ENCODE data around the gene JMJD1C.
"Not testable (repeated sequence)": the region's sequence is repeated elsewhere in the genome, so short reads cannot be mapped to it uniquely, and the experiment has no call there.

The JMJD1C gene

DNA sequence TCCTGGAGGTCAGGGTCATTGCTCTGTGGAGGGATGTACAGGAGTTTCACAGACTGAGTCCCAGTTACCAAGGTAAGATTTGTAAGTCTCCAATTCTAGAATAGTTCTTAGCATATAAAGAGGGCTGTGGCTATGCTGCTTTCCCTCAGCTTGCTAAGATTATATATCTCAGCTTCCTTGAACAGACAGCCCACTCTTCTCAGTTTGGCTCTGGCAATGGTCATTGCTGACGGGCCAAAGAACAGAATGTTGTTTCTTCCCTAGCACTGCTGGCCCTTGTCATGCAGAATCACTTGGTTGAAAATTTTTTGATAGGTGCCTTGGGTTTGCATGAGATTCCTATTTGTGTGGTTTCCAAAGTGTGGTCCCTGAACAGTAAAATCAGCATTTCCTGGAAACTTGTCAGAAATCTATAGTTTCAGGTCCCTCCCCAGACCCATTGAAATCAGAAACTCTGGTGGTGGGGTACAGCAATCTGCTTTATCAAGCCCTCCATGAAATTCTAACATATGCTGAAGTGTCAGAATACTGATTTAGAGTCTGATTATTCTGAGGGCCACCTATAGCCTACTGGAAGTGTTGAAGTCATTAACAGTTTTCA lies 294.4 kb downstream of the JMJD1C start:
- no peak for DNase-seq (ENCODE audit: low read depth, low spot score)

DNA sequence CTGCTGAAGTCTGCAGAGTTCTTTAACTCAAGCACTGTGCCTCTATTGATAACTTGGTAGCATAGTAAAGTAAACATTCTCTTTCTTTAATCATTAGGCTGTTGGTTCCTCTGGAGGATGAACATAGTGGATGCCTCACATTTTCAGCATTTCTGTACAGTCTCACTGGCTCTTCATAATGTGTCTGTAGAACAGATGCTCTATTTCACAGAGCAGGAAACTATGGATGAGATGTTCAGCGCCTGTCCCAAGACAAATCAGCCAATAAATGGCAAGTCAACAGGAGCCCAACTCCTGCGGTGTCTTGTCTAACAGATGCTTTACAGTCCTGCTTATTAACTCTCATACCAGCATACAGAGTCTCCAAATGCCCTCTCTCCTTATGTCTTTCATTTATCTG lies 296.2 kb downstream of the JMJD1C start:
- no peak for DNase-seq (ENCODE audit: low read depth, low spot score)

DNA sequence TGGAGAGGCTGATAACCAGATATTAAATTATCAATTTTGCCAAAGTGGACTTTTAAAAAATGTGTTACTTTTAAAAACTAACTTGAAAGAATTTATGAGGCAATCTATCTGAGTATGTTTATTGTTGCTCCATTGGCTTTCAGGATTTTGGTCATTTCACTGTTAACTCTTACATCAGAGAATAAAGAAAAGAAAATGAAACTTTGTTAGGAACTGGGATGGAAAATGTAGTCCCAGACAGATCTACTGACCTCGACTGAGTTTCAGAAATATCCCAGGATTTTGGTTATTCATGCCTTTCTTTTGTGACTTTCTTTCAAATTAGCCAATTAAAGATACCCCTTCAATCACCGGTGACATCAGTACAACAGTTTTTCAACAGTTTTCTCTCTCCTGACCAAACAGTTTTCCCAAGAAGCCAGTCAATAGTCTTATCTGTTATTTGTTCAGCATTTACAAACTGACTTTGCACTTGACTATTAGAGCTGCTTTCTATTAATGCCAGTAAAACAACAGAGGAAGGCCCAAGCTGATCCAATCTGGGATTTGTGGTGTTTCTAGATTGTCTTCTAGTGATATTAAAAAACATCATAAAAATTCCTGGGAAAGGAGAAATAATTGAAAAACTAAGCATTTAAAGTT lies 296.8 kb downstream of the JMJD1C start:
- no peak for DNase-seq (ENCODE audit: low read depth, low spot score)

DNA sequence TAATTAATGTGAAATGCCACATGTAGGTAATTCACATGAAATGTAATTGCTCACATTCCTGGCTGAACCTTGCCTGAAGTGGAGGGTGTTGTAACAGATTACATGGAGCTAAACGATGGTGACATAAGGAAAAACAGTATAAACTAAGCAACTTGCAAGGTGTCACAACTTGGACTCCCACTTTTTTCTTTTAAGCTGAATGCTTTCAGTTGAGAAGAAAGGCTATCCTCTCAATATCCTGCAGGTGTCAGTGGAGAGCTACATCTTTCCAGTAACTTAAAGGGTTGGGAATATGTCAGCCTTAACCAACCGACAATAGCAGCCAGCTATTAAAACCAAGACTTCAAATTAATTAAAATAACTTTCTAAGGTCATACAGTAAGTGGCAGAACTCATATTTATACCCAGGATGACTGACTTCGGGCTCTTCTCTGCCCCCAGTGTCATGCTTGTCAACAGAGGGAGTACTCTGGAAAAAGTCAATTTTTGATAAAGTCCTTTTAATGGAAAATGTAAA lies 299.0 kb downstream of the JMJD1C start:
- peak; percentile 39 for DNase-seq (ENCODE audit: low read depth, low spot score)

DNA sequence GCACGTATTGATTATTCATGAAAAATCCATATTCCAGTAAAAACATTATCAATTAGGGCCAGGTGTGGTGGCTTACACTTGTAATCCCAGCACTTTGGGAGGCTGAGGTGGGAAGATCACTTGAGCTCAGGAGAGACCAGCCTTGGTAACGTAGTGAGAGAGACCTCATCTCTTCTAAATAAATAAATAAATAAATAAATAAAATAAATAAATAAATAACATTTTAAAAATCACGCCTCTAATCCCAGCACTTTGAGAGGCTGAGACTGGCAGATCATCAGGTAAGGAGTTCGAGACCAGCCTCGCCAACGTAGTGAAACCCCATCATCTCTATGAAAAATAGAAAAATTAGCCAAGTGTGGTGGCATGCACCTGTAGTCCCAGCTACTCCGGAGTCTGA lies 300.5 kb downstream of the JMJD1C start:
- DNase-seq (ENCODE audit: low read depth, low spot score): no peak

DNA sequence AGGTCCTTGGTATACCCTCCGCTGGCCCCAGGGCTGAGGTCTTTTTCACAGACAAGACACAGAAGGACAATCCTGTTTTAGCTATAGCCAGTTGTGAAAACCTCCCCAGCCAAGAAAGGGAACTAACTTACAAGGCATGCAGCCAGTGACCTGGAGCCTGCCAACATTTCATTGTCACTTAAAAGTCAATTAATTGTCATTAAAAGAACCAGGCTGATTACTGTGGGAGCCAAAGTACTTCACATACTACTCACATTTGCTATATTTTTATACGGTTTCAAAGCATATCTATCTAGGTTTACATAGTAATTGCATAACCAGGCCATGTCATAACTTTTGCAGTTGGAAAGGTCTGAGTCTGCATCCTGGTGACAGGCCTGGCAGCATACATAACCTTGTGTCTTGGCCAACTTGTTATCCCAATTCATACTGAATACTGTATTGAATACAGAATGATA lies 301.6 kb downstream of the JMJD1C start:
- DNase-seq (ENCODE audit: low read depth, low spot score): no peak

DNA sequence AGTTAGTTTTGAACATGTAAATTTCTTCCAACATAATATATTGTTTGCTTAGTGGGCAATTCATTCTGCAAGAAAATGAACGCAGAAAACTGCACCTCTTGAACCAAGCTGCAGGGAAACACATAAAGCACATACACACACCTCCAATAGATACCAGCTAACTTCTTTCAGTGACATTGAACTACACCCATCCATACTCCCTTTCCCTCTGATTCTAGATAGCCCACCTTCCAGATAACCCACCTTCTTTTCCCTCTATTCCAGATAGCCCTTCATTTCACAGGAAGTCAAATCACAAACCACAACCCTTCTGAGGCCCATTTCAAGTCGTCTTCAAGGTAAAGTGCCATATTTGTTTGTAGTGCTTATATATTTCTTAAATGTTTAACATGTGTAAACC lies 304.2 kb downstream of the JMJD1C start:
- no peak for DNase-seq (ENCODE audit: low read depth, low spot score)

DNA sequence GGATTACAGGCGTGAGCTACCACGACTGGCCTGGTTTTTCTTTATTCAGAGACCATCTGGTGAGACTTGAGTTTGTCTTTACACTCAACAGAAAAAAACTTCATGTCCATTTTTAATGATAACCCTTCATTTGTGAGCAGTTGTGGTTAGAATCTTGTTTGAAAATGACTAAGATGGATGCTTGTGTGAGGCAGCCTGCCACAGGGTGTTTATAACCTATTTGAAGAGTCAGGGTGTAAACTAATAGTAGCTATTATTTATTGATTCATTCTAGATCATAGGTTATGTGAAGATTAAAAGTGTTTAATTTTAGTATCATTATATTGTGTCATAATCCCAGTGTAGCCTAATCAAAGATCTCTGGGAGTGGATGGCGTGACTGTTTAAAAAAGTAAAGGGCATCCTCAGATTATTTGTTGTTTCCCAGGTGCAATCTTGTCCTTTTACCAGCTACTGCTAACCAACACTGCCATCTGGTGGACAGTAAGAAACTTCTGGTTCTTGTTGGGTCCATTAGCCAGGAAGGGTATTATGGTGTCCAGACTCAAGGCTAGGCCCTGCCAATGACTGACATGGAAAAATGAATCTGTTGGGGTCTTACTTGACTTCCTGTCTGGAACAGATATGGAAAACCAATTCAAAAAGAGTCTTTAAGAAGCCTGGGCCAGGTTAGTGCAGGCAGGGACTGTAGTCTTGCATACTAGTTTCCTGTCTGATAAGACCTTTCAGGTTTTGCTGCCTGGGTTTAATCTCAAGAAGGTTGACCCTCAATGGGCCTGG lies 307.7 kb downstream of the JMJD1C start:
- peak; percentile 42 for DNase-seq (ENCODE audit: low read depth, low spot score)

DNA sequence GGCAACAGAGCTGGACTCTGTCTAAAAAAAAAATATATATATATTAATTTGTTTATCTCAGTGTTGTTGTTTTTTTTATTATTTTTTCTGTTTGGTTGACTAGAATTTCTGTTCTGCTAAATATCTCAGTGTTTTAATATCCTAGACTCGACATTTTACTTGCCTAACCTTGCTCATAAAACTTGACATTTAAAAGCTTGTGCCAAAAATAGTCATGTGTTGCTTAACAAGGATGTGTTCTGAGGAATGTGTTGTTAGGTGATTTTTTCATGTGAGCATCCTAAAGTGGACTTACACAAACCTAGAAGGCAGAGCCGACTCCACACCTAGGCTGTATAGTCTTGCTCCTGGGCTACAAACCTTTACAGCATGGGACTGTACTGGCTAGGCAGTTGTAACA lies 309.5 kb downstream of the JMJD1C start:
- no peak for DNase-seq (ENCODE audit: low read depth, low spot score)

DNA sequence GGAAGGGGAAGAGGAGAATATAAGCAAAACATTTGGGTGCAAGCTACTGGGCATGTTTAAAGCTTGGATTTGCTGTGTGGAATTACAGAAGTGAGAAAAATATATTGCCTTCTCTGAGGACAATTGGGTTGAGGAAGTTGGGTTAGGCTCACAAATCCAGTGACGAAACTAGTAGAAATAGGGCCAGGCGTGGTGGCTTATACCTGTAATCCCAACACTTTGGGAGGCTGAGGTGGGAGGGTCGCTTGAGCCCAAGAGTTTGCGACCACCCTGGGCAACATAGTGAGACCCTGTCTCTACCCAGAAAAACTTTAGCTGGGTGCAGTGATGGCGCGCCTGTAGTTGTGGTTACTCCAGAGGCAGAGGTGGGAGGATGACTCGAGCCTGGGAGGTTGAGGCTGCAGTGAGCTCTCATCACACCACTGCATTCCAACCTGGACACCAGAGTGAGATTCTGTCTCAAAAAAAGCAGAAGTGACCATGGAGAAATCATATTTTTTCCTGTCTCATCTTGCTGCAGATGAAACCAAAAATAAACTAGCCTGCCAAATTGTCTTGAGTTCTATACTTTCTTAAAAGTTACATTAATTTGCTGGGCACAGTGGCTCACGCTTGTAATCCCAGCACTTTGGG lies 310.3 kb downstream of the JMJD1C start:
- DNase-seq (ENCODE audit: low read depth, low spot score): no peak

DNA sequence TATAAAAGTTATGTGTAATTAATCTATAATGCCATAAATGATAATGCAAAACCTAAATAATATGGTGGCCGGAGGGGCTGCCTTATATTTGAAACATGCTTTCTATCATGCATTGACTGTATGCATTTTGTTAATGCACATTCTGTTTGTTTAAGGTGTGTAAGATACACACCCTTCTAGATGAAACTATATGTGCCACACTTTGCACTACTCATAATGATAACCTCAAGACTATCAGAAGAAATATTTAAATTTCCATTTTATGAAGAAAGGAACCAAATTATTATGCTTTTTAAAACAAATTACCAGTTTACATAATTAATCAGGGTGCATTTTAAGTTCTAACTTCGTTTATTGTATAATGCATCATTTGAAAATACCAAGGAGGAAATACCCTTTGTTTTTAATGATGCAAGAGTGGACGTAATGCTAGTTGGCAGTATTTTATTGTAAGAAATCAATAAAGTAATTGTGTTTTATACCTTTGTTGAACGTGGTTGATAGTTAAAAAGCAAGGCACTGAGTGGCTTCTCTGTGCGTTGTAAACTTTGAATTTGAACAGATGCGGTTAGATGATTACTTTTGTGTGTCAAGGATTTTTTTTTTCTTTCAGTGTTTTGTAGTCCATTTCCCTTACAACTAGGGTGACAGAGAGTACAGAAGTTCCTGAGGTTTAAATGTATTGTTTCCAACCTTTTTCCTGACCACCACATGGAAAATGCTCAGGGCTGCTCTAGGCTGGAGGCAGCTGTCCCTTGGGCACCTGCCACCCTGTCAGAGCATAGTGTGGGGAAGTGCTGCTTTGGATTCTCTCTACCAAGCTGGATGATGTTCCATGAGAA lies 311.0 kb downstream of the JMJD1C start:
- no peak for DNase-seq (ENCODE audit: low read depth, low spot score)

DNA sequence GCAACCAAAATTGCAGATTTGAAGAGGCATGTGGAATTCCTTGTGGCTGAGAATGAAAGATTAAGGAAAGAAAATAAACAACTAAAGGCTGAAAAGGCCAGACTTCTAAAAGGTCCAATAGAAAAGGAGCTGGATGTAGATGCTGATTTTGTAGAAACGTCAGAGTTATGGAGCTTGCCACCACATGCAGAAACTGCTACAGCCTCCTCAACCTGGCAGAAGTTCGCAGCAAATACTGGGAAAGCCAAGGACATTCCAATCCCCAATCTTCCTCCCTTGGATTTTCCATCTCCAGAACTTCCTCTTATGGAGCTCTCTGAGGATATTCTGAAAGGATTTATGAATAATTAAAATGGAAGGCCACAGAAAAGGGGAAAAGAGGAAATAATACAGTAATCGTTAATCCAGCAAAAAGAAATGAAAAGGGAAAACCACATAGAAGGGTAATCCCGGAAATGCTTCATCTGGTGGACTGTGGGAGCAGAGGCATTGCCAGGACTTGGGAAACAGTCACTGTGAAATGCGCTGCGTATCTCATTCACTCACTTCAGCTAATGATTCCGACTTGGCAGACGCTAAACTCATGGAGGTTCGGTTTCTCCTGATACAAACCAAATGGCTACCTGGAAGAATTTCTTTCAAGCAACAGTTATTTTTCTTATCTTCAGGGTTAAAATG lies 311.8 kb downstream of the JMJD1C start:
- DNase-seq (ENCODE audit: low read depth, low spot score): not testable (repeated sequence)

DNA sequence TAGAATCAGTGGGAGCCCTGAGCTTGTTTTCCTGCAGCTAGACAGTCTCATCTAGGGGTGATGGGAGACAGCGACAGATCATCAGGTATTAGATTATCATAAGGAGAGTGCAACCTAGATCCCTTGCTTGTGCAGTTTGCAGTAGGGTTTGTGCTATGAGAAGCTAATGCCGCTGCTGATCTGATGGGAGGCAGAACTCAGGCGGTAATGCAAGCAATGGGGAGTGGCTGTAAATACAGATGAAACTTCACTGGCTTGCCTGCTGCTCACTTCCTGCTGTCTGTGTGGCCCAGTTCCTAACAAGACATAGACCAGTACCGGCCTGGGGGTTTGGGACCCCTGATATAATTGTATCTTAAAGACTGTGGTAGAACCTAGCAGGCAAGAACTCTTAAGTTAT lies 315.0 kb downstream of the JMJD1C start:
- DNase-seq (ENCODE audit: low read depth, low spot score): no peak

DNA sequence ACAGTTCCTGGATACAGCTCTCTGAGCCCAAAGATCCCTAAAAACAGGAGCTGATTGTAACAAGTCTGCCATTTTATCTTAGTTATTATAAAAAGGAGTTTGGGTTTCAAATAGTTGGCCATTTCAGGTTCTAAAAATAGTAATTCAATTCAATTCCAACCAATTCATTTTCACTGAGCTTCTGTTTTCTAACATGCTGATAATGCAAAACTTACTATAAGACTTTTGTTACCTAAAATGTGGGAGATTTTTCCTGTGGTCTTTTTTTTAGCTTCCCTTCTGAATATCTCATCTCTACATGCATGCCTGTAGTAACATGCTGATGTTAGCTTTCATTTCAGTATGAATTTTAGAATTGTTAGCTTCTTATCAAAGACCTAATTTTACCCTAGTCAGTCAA lies 319.3 kb downstream of the JMJD1C start:
- DNase-seq (ENCODE audit: low read depth, low spot score): no peak

DNA sequence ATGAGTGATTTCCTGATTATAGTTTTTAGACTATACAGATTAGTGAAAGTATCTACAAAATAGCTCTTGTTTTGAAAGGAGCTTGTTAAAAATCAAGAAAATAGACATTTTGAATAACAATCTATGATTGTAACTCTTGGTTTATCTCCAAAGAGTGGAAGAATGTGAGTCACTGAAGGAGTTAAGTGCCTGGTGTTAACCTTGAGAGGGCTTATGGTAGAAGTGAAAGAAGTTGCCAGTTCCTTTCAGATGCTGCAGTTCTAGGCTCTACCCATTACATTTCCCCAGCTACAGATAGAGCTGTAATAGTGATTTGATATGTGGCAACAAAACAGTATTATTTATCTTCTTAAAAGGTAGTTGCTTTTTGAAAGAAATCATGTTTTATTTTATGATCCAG lies 320.0 kb downstream of the JMJD1C start:
- no peak for DNase-seq (ENCODE audit: low read depth, low spot score)

DNA sequence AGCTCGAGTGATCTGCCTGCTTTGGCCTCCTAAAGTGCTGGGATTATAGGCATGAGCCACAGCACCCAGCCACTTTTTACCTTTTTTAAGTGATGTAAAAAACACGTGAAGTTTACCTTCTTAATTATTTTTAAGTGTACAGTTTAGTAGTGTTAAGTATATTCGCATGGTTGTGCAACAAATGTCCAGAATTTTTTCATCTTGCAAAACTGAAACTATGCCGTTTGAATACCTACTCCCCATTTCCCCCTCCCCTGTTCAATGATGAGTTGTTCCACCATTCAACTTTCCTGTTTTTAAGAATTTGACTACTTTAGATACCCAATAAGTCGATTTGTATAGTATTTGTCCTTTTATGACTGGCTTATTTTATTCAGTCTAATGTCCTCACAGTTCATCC lies 321.8 kb downstream of the JMJD1C start:
- no peak for DNase-seq (ENCODE audit: low read depth, low spot score)

DNA sequence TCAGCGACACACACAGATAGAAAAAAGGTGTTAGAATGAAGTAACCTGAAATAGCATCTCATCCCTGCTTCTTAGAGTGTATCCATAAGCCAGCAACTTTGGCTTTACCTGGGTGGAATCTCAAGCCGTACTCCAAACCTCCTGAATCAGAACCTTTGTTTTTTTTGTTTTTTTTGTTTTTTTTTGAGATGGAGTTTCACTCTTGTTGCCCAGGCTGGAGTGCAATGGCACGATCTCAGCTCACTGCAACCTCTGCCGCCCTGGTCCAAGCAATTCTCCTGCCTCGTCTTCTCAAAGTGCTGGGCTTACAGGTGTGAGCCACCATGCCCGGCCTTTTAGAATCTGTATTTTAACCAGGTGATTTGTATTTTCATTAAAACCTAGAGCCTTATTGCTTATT lies 323.6 kb downstream of the JMJD1C start:
- no peak for DNase-seq (ENCODE audit: low read depth, low spot score)

DNA sequence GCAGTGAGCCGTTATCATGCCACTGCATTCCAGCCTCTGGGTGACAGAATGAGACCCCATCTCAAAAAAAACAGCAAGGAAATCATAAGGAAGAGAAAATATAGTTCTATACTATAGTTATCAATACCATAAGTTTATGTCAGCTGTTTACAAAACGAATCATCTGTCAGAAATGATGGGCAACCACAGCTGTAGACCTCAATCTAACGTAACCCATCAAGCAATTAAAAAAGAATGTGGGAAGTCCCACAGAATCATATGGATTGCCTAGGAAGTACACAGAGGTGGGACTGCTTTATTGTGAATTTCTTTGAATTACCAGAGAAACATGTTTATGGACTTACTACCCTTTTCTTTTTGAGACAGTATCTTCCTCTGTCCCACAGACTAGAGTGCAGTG lies 325.7 kb downstream of the JMJD1C start:
- no peak for DNase-seq (ENCODE audit: low read depth, low spot score)

DNA sequence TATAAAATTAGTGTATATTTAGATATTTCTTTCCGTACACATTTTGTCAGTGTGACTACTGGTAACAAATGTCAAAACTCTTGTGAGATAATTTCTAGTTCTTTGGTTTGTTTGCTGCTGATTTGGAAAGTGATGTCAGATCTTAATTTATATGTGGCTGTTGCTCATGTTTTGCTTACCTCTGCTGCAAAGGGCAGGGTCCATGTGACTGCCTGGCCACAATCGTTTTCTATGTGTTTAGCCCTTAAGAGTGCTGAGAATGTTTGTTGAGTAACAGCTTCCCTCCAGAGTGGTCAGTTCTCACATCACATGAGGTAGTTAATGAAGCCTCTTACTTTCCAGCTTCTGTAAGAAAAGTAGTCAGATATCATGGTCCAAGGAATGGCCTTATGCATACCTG lies 328.5 kb downstream of the JMJD1C start:
- no peak for DNase-seq (ENCODE audit: low read depth, low spot score)

DNA sequence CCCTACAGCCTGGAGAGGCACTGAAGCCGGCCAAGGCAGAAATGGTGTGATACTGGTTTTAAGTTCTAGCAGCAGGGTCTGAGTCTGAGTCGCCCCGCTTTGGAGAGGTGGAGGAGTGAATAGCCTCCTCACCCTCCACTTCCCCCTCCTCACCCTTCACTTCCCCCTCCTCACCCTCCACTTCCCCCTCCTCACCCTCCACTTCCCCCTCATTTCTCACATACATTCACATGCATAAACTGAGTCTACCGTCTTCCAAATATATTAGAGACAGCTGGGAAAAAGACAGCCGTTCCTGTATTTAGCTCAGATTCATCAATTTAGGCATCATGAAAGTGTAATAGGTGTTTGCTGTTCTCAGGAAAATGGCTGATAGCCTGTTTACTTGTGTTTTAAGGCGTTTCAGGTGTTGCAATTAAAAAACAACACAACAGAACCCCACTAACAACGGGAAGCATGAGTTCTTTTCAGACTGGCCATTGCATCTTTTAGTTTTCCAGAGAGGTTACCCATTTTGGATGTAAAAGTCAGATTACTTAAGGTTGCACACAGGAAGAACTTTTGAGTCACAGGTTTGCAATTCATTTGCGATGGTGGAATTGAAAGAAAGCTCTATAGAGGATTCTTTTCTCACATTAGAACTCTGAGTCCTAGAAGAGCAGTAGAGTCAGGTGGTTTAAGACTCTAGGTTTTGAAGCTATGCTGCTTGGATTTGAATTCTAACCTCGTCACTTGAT lies 331.8 kb downstream of the JMJD1C start:
- no peak for DNase-seq (ENCODE audit: low read depth, low spot score)
